ENCODE results near the gene LRPPRC. TPM values are rescaled to one million over a fixed set of nuclear protein-coding genes. Genes with fewer than 3 reads are reported as not detected.

Gene LRPPRC
- total RNA-seq, 1 donor from 2014 or later: 179 TPM

DNA sequence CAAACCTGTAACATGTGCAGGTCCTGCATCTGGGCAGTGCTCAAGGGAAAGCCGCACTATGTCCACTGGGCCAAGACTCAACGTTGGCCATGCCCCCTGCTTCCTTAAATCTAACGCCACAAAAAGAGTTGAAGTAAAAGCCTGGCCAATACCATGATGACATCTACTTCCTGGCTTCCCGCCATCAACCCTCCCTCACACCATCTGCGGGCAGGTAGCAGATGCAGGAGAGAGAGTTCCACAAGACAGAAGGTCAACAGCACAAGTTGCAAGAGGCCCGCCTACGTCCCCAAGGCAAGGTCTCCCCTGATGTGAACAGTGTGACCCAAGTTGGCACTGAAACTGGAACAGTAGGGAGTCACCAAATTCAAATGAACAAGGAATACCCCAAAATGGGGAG, 108.6 kb downstream of the LRPPRC start:
- H3K27ac Mint-ChIP-seq: no peak overlapping the region

DNA sequence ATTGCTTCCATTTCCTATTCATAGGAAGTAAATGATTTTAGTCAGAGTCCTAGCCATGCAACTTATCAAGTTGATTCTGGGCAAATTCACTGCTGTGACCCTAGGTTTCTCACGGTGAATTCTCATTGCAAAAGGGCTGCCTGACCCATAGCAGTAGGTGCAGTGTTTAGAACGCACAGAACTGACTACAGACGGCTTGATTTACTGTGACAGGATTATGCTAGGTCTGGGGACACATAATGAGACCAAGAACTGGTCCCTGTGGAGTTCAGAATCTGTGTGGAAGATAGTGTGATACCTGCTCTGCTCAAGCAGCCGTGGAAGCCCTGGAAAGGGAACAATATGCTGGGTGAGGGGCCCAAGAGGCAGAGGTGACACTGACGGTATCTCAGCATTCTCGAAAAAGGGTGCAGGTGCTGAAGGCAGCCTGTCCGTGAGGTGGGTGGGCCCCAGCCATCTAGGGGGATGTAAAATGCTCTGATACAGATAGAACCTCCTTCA, 110.6 kb downstream of the LRPPRC start:
- Mint-ChIP-seq H3K27me3 (no peaks in the 10 kb centered on the region), H3K4me3 (no peak overlapping the region), H3K4me1 (peaks cover 7% of the 10 kb centered on the region), H3K36me3 (ENCODE audit: low read depth) (peaks cover 37% of the 10 kb centered on the region), H3K27ac (no peak overlapping the region), H3K9me3 (no peaks in the 10 kb centered on the region)
- intact Hi-C loops (cut with micrococcal nuclease): no loop called here
- DNase-seq: no peak

More for the DNA sequence above, 108.6 kb downstream of the LRPPRC start:
- no peaks in the 10 kb centered on the region for H3K27me3 Mint-ChIP-seq
- no peaks in the 10 kb centered on the region for H3K9me3 Mint-ChIP-seq
- no peak overlapping the region for H3K4me3 Mint-ChIP-seq
- peaks cover 55% of the 10 kb centered on the region for H3K36me3 Mint-ChIP-seq (ENCODE audit: low read depth)
- DNase-seq: peak; percentile 47
- intact Hi-C loops (cut with micrococcal nuclease): no loop called here
- peaks cover 7% of the 10 kb centered on the region for H3K4me1 Mint-ChIP-seq

DNA sequence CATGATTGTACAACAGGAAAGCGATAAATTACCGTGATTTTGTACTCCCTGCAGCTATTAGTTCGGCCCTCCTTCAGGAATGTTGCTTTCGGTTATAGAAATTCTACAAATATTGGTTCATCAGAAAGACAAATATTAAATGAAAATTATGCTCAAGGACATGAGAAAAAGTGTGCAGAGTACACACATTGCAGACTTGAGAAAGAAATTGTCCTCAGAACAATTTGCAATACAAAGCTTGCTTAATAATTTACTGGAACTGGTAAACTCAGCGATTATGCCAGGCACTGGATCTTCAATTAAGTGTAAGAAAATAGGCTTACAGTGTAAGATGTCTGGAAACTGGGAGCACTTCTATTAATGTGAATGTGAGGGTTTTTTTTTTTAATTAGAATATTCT, 111.1 kb downstream of the LRPPRC start:
- peaks cover 7% of the 10 kb centered on the region for H3K4me1 Mint-ChIP-seq
- intact Hi-C loops (cut with micrococcal nuclease): no loop called here
- H3K27ac Mint-ChIP-seq: no peak overlapping the region
- H3K9me3 Mint-ChIP-seq: no peaks in the 10 kb centered on the region
- H3K36me3 Mint-ChIP-seq (ENCODE audit: low read depth): peaks cover 33% of the 10 kb centered on the region
- H3K4me3 Mint-ChIP-seq: no peak overlapping the region
- no peak for DNase-seq
- H3K27me3 Mint-ChIP-seq: no peaks in the 10 kb centered on the region

- Mint-ChIP-seq H3K27me3 (no peaks in the 10 kb centered on the region), H3K9me3 (no peaks in the 10 kb centered on the region), H3K4me1 (peaks cover 4% of the 10 kb centered on the region), H3K36me3 (ENCODE audit: low read depth) (peaks cover 11% of the 10 kb centered on the region), H3K27ac (no peak overlapping the region), H3K4me3 (no peak overlapping the region)
- intact Hi-C loops (cut with micrococcal nuclease): no loop called here
- DNase-seq: peak; percentile 51
Measured at GRCh38 chr2:43882312-43882711, 113.5 kb downstream of the LRPPRC start.

DNA sequence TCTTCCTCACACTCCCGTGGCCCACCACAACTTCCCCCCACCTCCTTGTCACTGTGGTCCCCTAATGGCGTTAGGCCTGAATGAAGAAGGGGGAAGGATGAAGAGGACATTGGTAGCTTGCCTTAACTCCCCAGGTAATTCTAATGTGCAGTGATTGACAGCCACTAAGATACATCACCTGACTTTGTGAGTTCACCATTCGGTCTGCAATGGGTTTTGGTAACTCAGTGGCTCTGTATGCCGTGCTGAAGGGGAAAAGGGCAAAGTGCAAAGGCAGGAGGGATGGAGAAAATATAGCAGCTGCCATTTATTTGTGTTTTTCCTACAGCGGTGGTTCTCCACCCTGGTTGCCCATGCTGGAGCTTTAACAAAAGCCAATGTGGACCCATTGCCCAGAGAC, 114.8 kb downstream of the LRPPRC start:
- H3K4me3 Mint-ChIP-seq: no peak overlapping the region
- H3K9me3 Mint-ChIP-seq: no peaks in the 10 kb centered on the region
- DNase-seq: peak; percentile 41
- peaks cover 2% of the 10 kb centered on the region for H3K4me1 Mint-ChIP-seq
- H3K27ac Mint-ChIP-seq: no peak overlapping the region
- peaks cover 1% of the 10 kb centered on the region for H3K36me3 Mint-ChIP-seq (ENCODE audit: low read depth)
- intact Hi-C loops (cut with micrococcal nuclease): no loop called here
- no peaks in the 10 kb centered on the region for H3K27me3 Mint-ChIP-seq

GRCh38 chr2:43880471-43880870, 115.3 kb downstream of the LRPPRC start:
- peaks cover 2% of the 10 kb centered on the region for H3K4me1 Mint-ChIP-seq
- no peak overlapping the region for H3K4me3 Mint-ChIP-seq
- H3K27ac Mint-ChIP-seq: no peak overlapping the region
- H3K36me3 Mint-ChIP-seq (ENCODE audit: low read depth): no peaks in the 10 kb centered on the region
- intact Hi-C loops (cut with micrococcal nuclease): no loop called here
- H3K27me3 Mint-ChIP-seq: no peaks in the 10 kb centered on the region
- no peaks in the 10 kb centered on the region for H3K9me3 Mint-ChIP-seq
- no peak for DNase-seq

DNA sequence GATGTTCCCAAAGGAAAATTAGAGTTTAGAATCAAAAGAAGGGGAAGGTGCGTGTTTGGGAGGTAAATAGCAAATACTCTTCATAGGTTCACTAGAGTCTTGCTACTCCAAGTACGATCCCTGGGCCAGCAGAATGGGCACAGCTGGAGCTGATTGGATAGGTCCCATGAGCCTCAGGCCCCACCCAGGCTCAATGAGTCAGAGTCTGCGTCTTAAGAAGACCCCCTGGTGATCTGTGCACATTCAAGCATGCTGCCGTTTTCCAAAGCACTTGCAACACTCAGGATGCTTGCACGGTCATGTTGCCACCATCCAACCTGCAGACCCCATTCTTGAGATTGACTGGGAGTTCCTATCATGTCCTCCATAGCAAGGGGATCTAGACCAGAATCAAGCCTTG, 116.5 kb downstream of the LRPPRC start:
- Mint-ChIP-seq H3K36me3 (ENCODE audit: low read depth) (no peaks in the 10 kb centered on the region), H3K27ac (no peak overlapping the region), H3K27me3 (no peaks in the 10 kb centered on the region), H3K4me1 (peaks cover 2% of the 10 kb centered on the region), H3K4me3 (no peak overlapping the region), H3K9me3 (no peaks in the 10 kb centered on the region)
- intact Hi-C loops (cut with micrococcal nuclease): loop anchor here (10.0 kb wide), 1 partner anchor 264 kb away; no protein-coding TSS in a partner anchor
- DNase-seq: peak; percentile 51

DNA sequence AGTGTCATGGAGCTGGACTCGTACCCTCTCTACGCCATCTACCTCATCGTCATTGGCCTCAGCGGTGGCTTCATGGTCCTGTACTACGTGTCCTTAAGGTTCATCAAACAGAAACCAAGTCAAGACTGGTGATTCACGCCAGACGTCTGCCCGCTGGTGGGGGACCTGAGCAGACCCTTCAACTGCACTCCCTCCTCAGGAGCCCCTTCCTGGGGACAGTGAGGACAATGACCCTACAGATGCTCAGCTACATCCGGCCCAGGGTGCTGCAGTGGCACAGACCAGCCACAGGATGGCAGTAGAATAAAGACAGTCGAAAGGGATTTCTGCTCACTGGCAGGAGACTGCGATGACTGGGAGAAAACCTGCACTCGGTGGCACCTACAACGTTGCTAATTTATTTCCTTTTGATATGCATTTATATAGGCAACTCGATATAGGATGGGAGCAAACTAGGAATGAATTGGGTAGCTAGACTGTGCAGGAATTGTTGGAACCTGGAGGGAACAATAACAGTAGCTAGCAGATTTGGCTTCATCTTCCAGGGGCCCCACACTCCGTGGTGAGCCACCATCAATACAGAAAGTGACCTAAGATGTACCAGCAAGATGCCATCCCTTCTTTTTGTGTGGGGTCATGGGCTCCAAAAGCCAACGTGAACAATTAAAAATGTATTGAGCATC, 117.9 kb downstream of the LRPPRC start:
- intact Hi-C loops (cut with micrococcal nuclease): loop anchor here (10.0 kb wide), 1 partner anchor 263 kb away; no protein-coding TSS in a partner anchor
- no peaks in the 10 kb centered on the region for H3K36me3 Mint-ChIP-seq (ENCODE audit: low read depth)
- H3K27ac Mint-ChIP-seq: no peak overlapping the region

GRCh38 chr2:43874776-43875451, 120.9 kb downstream of the LRPPRC start:
- no peaks in the 10 kb centered on the region for H3K36me3 Mint-ChIP-seq (ENCODE audit: low read depth)
- peaks cover 3% of the 10 kb centered on the region for H3K27me3 Mint-ChIP-seq
- DNase-seq: peak; percentile 53
- intact Hi-C loops (cut with micrococcal nuclease): loop anchor here (10.0 kb wide), 1 partner anchor 260 kb away; no protein-coding TSS in a partner anchor
- peaks cover 2% of the 10 kb centered on the region for H3K4me1 Mint-ChIP-seq
- H3K4me3 Mint-ChIP-seq: no peak overlapping the region
- no peaks in the 10 kb centered on the region for H3K9me3 Mint-ChIP-seq
- no peak overlapping the region for H3K27ac Mint-ChIP-seq

More for the DNA sequence above, 117.9 kb downstream of the LRPPRC start:
- Mint-ChIP-seq H3K4me3 (no peak overlapping the region), H3K27me3 (no peaks in the 10 kb centered on the region), H3K9me3 (no peaks in the 10 kb centered on the region), H3K4me1 (peaks cover 2% of the 10 kb centered on the region)
- peak; percentile 90 for DNase-seq

DNA sequence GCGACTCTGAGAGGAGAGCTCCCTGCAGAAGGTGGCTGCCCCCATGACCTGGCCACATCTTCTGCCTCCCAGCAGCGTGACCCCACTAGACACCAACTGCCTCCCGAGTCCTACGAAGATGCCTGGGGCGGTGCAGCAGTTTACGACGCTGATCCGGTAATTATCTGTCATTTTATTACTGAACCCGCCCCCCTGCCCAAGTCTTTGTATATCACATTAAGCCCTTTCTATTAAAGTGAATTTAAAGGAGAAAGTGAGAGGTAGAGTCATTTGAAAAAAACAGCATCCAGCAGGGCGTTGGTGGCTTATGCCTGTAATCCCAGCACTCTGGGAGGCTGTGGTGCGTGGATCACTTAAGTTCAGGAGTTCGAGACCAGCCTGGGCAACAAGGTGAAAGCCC, 123.6 kb downstream of the LRPPRC start:
- Mint-ChIP-seq H3K27ac (no peak overlapping the region), H3K27me3 (peaks cover 10% of the 10 kb centered on the region), H3K9me3 (no peaks in the 10 kb centered on the region), H3K4me3 (no peak overlapping the region), H3K4me1 (no peaks in the 10 kb centered on the region), H3K36me3 (ENCODE audit: low read depth) (no peaks in the 10 kb centered on the region)
- DNase-seq: peak; percentile 44
- intact Hi-C loops (cut with micrococcal nuclease): loop anchor here (10.0 kb wide), 1 partner anchor 257 kb away; no protein-coding TSS in a partner anchor

DNA sequence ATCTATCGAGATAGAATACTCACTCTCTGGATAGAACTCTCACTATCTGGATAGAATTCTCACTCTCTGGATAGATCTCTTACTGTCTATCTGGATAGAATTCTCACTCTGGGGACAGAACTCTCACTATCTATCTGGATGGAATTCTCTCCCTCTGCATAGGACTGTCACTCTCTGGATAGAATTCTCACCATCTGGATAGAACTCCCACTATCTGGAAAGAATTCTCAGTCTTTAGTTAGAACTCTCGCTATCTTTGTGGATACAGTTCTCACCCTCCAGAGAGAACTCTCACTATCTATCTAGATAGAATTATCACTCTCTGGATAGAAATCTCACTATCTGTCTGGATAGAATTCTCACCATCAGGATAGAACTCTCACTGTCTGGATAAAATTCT, 140.5 kb downstream of the LRPPRC start:
- H3K36me3 Mint-ChIP-seq (ENCODE audit: low read depth): no peaks in the 10 kb centered on the region
- no peak overlapping the region for H3K4me3 Mint-ChIP-seq
- no peaks in the 10 kb centered on the region for H3K4me1 Mint-ChIP-seq
- H3K27me3 Mint-ChIP-seq: peaks cover 15% of the 10 kb centered on the region
- H3K27ac Mint-ChIP-seq: no peak overlapping the region
- no peaks in the 10 kb centered on the region for H3K9me3 Mint-ChIP-seq
- intact Hi-C loops (cut with micrococcal nuclease): no loop called here
- DNase-seq: no peak

- Mint-ChIP-seq H3K9me3 (no peaks in the 10 kb centered on the region), H3K27ac (no peak overlapping the region), H3K36me3 (ENCODE audit: low read depth) (no peaks in the 10 kb centered on the region), H3K4me3 (no peak overlapping the region), H3K27me3 (peaks cover 15% of the 10 kb centered on the region), H3K4me1 (no peaks in the 10 kb centered on the region)
- DNase-seq: no peak
- intact Hi-C loops (cut with micrococcal nuclease): no loop called here
Measured at GRCh38 chr2:43854671-43855070, 141.1 kb downstream of the LRPPRC start.

DNA sequence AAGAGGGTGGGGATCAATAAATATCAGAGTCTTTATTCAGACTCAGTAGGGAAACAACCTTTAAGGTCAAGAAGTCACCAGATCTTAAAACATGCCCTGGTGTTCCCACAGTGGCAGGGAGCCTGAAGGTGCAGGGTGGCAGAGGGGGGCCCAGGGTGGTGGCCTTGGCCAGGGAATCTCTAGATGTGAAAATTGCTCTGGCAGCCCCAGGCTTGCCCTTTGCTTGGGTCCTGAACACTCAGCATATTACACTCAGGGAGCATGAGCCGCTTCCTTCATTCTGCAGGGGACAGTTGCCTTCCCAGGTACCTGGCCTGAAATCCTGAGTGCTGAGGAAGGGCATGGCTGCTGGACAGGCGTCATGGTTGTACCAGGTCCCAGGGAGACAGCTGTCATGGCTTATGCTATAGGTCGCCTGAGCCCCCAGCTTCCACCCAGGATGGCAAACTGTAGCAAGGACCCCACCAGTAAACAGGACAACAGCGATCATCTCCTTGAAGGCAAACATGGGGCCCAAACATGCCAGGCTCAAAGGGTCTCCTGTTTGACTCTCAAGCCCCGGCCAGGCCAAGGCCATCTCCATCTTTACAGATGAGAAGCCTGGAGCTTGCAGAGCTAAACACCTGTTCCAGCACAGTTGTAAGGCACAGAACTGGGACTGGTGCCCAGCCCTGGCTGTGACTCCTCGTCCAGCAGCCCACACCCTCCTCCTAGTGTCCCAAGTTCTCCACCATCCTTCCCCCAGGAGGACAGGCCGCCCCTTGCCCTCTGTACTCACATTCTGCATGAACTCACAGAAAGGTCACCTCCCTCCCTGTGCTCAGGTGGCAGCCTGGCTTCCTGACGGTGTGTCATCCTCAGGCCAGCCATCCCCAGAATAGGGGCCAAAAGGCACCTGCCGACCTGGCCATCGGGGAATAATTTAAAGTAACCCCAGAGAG, 142.4 kb downstream of the LRPPRC start:
- H3K4me1 Mint-ChIP-seq: no peaks in the 10 kb centered on the region
- DNase-seq: peak; percentile 45
- H3K9me3 Mint-ChIP-seq: no peaks in the 10 kb centered on the region
- intact Hi-C loops (cut with micrococcal nuclease): no loop called here
- H3K4me3 Mint-ChIP-seq: no peak overlapping the region
- H3K27me3 Mint-ChIP-seq: peaks cover 15% of the 10 kb centered on the region
- H3K27ac Mint-ChIP-seq: no peak overlapping the region
- H3K36me3 Mint-ChIP-seq (ENCODE audit: low read depth): no peaks in the 10 kb centered on the region

All from activated CD4-positive, alpha-beta T cell treated with anti-CD3 and anti-CD28 coated beads, Interleukin-2, amount 10 ng/mL, durations not matched to agents 24 days and 14 days (primary cell).